CD4-positive, alpha-beta T cell treated with Interferon alpha-2 for 1 hour (primary cell): ENCODE results near the gene FEM1B.
A peak's percentile ranks its signal among the peaks of the same experiment; 100 is the strongest.

ENCODE experiments used
- DNase-seq, 2 donors: peaks; one replicate each; pipeline ENCODE4 v3.0.0-alpha.2; 2020 to 2022

Gene FEM1B

GRCh38 chr15:68261241-68261640, 16.3 kb upstream of the FEM1B start:
- no peak for DNase-seq

GRCh38 chr15:68261980-68262379, 15.6 kb upstream of the FEM1B start:
- no peak for DNase-seq

GRCh38 chr15:68262514-68263356, 14.8 kb upstream of the FEM1B start:
- no peak for DNase-seq

- DNase-seq = no peak
These were observed 13.3 kb upstream of the FEM1B start for GRCh38 chr15:68264282-68264681.

- no peak for DNase-seq
These were observed 12.5 kb upstream of the FEM1B start for GRCh38 chr15:68265081-68265480.

GRCh38 chr15:68265674-68266073, 11.9 kb upstream of the FEM1B start:
- no peak for DNase-seq

- no peak for DNase-seq
These were observed 9.1 kb upstream of the FEM1B start for GRCh38 chr15:68268405-68268804.

GRCh38 chr15:68271854-68272471, 5.6 kb upstream of the FEM1B start:
- DNase-seq = no peak

- DNase-seq = no peak
These were observed 4.7 kb upstream of the FEM1B start for GRCh38 chr15:68272721-68273271.

- no peak for DNase-seq
These were observed 3.2 kb upstream of the FEM1B start for GRCh38 chr15:68274201-68274848.

- DNase-seq = no peak
These were observed 2.3 kb upstream of the FEM1B start for GRCh38 chr15:68275165-68275746.

- no peak for DNase-seq
These were observed 877 bp upstream of the FEM1B start for GRCh38 chr15:68276668-68277067.

- DNase-seq = no peak
These were observed 378 bp upstream of the FEM1B start for GRCh38 chr15:68277131-68277602.

GRCh38 chr15:68278345-68278594, 725 bp downstream of the FEM1B start:
- peak in 1 of 2 donors; percentile 74 for DNase-seq

- no peak for DNase-seq
These were observed 1.3 kb downstream of the FEM1B start for GRCh38 chr15:68278595-68279405.

GRCh38 chr15:68279779-68280753, 2.5 kb downstream of the FEM1B start:
- DNase-seq = no peak

GRCh38 chr15:68281008-68281407, 3.5 kb downstream of the FEM1B start:
- DNase-seq = no peak

- DNase-seq = no peak
These were observed 5.9 kb downstream of the FEM1B start for GRCh38 chr15:68283401-68283800.

GRCh38 chr15:68284616-68285258, 7.2 kb downstream of the FEM1B start:
- no peak for DNase-seq

- no peak for DNase-seq
These were observed 7.9 kb downstream of the FEM1B start for GRCh38 chr15:68285259-68285980.
